Activated CD4-positive, alpha-beta T cell treated with anti-CD3 and anti-CD28 coated beads, Interleukin-2, amount 50 U/mL, for 24 hours (primary cell): ENCODE measurements around the gene SH3RF1.

ENCODE experiments used
- DNase-seq, 2 donors: peaks; one replicate each; pipeline ENCODE4 v3.0.0-alpha.2; 2020; ENCODE audit warnings: low read depth in 1 of 2, low spot score in 1 of 2

Gene SH3RF1

DNA sequence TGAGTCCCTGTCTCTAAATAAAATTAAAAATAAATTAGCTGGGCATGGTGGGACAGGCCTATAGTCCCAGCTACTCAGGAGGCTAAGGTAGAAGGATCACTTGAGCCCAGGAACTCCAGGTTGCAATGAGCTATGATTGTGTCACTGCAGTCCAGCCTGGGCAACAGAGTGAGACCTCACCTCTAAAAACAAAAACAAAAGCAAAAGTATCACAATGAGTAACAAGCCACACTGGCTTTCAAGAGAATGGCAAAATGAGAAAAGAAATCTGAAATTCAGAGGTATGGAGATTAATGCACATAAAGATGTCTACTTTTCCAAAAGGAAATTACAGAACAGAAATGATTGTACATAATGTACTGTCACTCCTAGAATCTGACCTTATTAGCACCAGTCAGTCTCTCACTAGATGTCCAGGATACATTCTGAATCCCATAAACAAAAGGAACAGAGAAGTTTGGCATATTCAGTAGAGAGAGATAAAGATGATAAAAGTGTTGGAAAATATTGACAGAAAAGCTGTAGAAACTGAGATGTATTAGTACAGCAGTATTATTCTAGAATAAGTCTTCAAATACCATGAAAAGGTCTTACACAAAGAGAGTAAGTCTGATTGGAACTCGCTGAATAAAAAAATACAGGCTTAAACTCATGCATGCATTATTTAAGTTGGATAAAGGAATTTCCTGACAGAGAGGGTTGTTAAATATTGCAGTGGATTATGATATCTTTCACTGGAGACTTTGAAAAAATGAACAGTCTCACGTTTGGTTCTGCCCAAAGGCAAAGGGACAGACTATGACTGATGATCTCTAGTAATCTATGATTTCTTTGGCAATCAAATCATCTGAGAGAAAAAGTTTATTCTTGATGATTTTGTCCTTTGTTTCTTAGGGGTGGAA is 102.5 kb downstream of the SH3RF1 start:
- no peak for DNase-seq

DNA sequence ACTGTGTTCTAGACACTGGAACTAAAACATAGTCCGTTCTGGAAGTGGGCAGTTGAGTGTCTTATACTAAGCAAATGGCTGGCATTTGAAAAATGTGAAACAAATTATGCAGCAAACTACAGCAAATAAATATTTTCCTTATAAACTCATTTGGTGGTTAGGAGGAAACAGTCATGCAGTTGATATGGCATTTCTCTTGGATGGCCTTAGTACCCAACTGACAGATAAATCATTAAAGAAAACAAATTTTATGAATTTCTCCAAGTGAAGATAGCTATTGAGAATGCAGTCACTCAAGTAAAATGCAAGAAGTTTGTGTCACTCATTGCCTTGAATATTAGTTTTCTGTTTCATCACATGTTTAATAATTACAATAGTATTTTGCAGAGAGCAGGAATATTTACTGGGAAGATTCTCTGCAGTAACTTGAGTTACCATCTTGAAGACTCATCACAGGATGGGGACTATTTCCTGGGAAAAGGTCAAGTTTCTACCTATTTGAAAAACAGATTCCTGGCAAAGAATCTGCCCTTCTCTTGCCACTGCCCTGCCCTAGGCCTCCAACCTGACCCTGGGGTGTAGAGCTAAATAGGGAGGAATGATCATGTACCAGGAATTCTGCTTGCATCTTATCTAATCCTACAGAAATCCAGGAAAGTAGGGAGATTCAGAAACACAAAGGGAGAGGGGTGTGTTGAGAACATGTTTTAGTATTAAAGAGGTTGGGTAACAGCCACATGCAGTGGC is 105.9 kb downstream of the SH3RF1 start:
- no peak for DNase-seq

DNA sequence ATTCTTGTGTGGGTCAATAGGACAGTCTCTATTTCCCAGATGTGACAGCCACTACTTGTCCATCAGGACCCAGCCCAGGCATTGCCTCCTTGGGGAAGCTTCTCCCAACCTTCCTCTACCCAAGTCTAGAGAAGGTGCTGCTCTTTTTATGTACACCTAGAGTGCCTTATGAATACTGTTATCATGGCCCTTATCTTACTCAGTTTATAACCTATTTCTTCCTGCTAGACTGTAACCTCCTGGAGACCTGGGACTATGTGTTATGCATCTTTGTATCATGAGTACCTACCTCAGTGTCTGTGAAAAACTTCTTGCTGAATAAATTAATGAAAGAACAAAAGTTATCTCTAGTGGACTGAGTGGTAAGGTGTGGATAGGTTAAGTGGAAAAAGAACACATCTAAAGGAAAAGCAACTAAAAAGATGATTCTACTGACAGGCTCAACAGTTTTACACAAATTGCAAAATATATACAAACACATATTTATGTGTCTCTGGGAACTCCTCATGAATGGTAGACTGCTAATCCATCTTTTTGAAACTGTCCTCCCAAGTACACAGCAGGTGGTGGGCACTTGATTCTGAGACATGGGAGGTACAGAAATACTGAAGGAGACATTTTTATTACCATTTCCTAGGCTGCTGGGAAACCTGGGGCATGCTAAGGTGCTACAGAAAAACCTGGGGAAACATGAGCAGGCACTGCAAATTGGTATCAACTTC is 106.6 kb downstream of the SH3RF1 start:
- DNase-seq, result no peak

GRCh38 chr4:169163495-169163894 is 107.3 kb downstream of the SH3RF1 start:
- no peak for DNase-seq

DNA sequence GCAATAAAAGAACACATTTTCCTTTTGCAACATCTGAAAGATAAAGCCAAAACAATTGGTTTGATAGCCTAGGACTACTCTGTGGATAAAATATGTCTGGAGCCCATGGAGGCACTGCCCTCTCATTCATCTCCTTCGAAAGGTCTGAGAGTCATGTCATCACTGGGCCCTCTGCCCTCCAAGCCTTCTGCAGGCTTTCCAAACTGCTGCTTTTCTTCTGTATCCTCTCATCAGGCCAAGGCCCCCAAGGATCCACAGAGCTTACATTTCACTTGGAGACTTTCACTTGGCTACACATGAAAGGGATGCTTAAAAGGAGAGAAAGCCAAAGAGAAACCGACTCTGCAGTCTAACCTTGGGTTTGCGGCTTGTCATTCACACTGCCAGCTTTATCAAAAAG is 109.9 kb downstream of the SH3RF1 start:
- no peak for DNase-seq

DNA sequence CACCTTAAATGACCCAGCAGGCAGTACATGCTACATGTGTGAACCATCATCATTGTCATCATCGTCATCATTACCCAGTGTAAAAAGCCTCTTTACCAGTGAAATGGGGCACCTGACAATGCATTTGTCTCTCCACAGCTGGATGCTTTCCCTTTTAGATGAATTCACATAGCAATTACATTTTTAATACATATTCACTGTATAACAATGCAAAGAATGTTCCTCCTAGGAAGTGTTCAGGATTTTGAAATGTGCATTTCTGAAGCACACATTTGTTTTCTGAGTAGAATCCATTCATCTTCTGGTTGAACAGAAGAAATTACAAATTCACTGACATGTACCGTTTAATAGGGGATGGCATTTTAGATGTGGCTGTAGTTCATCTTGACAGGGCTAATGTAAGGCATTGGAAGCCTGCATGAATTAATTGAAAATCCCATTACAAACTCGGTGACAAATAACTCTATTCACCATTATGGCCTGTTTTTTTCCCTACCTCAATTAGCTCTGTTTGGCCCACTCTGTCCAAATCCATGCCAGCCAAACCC is 111.1 kb downstream of the SH3RF1 start:
- no peak for DNase-seq

DNA sequence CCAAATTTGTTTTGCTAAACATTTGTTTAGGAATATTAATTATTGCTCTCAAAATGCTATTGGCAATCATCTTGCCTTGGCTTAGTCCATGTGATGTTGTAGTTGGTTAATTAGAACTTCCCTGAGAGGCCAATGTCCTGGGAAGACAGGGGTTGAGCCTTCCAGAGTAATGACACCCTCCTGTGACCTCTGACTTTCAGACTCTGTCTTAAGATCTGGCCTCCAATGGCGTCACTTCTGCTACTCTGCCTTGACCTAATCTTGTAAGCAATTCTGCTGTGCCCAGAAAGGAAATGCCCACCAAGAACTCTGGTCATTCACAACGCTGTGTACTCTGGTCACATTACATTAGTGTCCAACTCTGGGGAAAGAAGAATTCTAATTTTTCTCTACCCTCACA is 111.9 kb downstream of the SH3RF1 start:
- no peak for DNase-seq

DNA sequence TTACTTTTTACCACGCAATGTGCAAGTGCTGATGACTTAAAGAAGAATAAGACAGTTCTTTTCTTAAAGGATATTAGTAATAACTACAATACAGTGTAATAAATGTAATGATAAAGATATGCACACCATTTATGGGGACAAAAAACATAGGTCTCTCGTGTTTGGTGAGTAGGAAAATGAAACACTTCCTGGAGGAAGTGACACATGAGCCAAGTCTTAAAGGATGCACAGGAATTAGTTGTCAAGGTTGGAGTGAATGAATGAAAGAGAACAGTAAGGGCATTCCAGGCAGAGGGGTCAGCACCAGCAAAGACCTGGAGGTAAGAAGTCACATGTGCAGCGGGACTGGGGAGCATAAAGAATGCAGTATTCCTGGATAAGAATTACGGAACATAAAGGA is 112.7 kb downstream of the SH3RF1 start:
- DNase-seq, result no peak

- DNase-seq, result no peak
These were observed 114.4 kb downstream of the SH3RF1 start for GRCh38 chr4:169156392-169156791.

DNA sequence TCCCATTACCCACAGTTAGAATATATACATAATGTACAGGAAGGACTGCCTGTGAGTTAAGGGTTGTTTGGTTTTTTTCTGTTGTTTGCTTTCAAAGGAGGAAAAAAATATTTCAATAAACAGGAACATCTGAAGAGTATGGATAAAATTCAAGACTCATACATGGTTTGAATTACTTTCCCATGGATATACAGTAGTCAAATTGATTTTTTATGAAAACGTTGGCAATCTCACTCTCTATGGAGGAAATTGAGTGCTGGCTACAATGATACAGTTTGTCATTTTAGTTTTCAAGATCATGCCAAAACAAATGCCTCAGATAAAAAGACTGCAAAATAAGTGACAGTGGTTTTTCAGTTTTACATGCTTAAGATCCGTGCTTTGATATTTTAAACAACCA is 116.6 kb downstream of the SH3RF1 start:
- DNase-seq, result no peak

- no peak for DNase-seq
These were observed 117.2 kb downstream of the SH3RF1 start for GRCh38 chr4:169153481-169154087.

DNA sequence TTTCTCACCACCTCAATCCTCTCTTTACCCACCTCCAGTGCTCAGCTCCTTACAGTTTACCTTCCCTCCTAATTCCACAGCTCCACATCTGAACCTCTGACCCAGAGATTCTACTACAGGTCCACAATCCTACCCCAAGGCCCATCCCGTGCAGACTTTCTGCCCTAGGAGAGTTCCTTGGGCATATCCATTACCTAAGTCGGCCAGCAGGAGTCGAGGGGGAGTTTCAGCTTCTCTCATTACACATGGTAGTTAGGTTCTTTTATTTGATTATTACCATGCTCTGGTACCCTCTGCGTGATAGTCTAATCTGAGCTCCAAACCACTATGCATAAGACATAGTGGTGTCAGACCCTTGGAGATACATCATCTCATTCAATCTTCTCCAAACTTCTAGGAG is 117.9 kb downstream of the SH3RF1 start:
- DNase-seq, result no peak

DNA sequence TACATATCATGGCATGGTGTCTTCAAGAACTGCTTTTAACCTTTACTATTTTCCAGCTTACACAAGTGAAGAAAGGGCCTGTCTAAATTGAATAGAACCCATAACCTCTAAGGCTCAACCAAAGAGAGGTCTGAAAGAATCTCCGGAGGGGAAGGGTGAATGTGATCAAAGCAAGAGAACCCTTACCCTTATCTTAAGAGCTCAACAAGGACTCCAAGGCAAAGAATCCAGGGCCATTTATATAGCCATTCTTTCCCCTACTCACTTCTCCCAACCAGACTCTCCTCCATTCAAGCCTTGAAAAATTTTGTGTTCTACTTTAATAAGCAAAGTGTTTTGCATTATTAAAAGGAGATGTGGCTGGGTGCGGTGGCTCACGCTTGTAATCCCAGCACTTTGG is 118.7 kb downstream of the SH3RF1 start:
- no peak for DNase-seq

DNA sequence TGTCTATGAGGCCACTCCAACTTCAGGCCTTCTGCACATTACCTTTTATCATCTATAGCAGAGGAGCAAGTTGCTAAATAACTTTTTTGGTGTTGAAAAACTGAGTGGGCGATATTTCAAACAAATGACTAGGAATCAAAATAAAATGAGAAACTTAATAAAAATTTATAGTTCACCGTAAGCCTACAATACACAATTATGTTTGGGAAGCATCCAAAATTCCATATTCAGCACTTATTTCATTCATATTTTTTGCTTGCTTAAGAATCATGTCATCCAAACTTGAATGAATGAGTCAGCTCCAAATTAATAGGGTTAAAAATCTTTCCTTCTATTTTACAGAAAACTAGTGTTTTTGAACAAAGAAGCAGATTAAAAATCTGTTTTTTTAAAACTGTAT is 119.1 kb downstream of the SH3RF1 start:
- DNase-seq, result no peak

GRCh38 chr4:169150806-169151205 is 120.0 kb downstream of the SH3RF1 start:
- DNase-seq, result no peak

GRCh38 chr4:169148885-169149284 is 121.9 kb downstream of the SH3RF1 start:
- no peak for DNase-seq

- no peak for DNase-seq
These were observed 123.6 kb downstream of the SH3RF1 start for GRCh38 chr4:169147191-169147590.

GRCh38 chr4:169144061-169144600 is 126.6 kb downstream of the SH3RF1 start:
- DNase-seq, result no peak

DNA sequence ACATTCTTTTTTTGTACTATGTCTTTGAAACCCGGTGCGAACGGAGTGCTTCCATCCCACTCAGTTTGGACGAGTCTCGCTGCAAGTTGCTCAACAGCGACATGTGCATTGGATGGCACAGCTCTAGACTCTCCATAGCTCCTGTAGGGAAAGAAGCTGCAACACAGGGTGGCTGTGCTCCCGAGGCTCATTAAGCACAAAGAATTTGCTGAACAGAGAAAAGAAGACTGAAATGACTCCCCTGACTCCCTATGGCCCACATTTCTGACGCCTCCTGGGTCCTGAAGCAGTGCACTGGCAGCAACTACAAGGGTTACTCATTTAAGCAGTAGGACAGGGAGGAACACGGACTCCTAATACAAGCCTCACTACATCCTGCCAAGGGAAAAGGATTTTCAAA is 127.4 kb downstream of the SH3RF1 start:
- no peak for DNase-seq

DNA sequence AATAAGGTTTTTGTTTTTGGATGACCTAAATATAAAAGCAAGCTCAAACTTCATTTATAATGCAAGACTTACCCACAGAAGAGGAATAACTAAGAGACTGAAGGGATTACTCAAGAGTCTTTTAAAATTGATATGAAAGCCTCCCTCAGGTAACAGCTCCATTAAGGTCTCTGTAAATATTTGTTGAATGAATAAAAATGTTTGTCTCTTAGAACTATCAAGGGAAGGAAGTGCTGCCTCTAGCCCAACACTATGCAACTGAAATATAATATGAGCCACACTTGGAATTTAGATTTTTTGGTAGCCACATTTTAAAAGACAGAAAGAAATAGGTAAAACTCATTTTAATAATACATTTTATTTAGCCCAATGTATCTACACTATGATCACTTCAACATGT is 127.8 kb downstream of the SH3RF1 start:
- no peak for DNase-seq

DNA sequence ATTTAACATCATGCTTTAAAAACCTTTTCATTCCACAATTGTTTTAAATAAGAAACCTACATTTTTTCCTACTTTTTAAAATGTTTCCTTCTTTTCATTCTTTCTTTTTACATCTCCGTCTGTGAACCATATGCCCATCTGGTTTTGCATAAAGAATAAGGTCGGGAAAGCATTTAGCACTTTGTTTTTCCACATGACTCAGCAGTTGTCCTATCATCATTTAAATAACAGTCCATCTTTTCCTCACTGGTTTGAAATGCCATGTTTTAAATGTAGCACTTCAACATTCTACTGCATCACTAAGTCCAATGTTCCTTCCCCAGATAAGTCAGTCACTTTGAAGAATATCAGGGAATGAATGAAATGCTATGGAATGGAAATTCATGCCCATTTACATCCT is 128.4 kb downstream of the SH3RF1 start:
- DNase-seq, result no peak
